ENCODE results near the gene FER. TPM values are rescaled to one million over a fixed set of nuclear protein-coding genes. Genes with fewer than 3 reads are reported as not detected.

The FER gene
- total and polyA plus RNA-seq, 9 of the 15 experiments (the other 6 are each of a cell fraction or from before 2014, with no cell fraction given), result 6.7 to 18.2 (median 8.9) TPM

- no peak for TF ChIP-seq MITF (IDR thresholded peaks at IDR 0.05)
- no peak for TF ChIP-seq CBX8 (IDR thresholded peaks at IDR 0.05; ENCODE audit: borderline replicate concordance, extremely low read depth, low read depth, low read length, poor library complexity, severe bottlenecking)
- TF ChIP-seq ZNF586 (CRISPR knock-in tag; conservative IDR thresholded peaks at IDR 0.05), result no peak
- TF ChIP-seq CTCF (IDR thresholded peaks at IDR 0.05 in 2 of 3, conservative IDR thresholded peaks at IDR 0.05 in 1 of 3; ENCODE audit: insufficient read depth in 2 of 3, low read depth in 1 of 3, low read length in 3 of 3), result no peak
- no peak for TF ChIP-seq NFATC3 (IDR thresholded peaks at IDR 0.05)
- TF ChIP-seq GABPA (tag; conservative IDR thresholded peaks at IDR 0.05; ENCODE audit: low read depth), result no peak
- TF ChIP-seq SPI1 (IDR thresholded peaks at IDR 0.05; ENCODE audit: borderline replicate concordance, low read depth, low read length), result no peak
- TF ChIP-seq EZH2 (IDR thresholded peaks at IDR 0.05; ENCODE audit: borderline replicate concordance, low read depth, low read length), result no peak
- TF ChIP-seq SRSF7 (optimal IDR thresholded peaks at IDR 0.05; ENCODE audit: low read depth, low read length), result no peak
- TF ChIP-seq SLC30A9 (CRISPR knock-in tag; IDR thresholded peaks at IDR 0.05), result no peak
- peak; percentile 75 for TF ChIP-seq POLR2B (IDR thresholded peaks at IDR 0.05; ENCODE audit: low read depth, partially characterized antibody)
- TF ChIP-seq UBTF (IDR thresholded peaks at IDR 0.05; ENCODE audit: borderline replicate concordance in 1 of 2, low read depth in 2 of 2, low read length in 2 of 2), result peak; percentile 64 to 89; a peak in 3 of 4 replicates
- TF ChIP-seq MAFG (tag; conservative IDR thresholded peaks at IDR 0.05), result no peak
- no peak for TF ChIP-seq STAT5B (CRISPR knock-in tag; IDR thresholded peaks at IDR 0.05)
- TF ChIP-seq PRDM10 (IDR thresholded peaks at IDR 0.05; ENCODE audit: partially characterized antibody), result no peak
- TF ChIP-seq IRF2 (CRISPR knock-in tag; IDR thresholded peaks at IDR 0.05), result no peak
- no peak for TF ChIP-seq ZNF778 (CRISPR knock-in tag; IDR thresholded peaks at IDR 0.05)
Measured at GRCh38 chr5:108727651-108728565, 19.8 kb upstream of the FER start (continued).
